ENCODE measurements around the gene PHOSPHO2.
"Not testable (repeated sequence)": the region's sequence is repeated elsewhere in the genome, so short reads cannot be mapped to it uniquely, and the experiment has no call there.

The PHOSPHO2 gene

DNA sequence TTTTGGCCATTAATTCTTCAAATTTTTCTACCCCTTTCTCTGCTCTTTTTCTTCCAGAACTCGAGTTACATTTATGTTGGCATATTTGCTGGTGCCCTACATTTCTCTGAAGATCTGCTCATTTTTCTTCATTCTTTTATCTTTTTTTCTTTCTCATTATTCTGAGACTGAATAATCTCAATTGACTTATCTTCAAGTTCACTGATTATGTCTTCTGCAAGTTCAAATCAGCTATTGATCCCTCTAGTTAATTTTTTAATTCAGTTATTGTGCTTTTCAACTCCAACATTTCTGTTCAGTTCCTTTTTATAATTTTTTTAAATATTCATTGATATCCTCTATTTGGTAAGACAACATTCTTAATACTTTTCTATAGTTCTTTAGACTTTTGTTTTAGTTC is 3.3 kb upstream of the PHOSPHO2 start:
- no peak overlapping the region for H3K4me3 ChIP-seq (ENCODE audit: low read depth, low read length)
- TF ChIP-seq, protein P1, sequence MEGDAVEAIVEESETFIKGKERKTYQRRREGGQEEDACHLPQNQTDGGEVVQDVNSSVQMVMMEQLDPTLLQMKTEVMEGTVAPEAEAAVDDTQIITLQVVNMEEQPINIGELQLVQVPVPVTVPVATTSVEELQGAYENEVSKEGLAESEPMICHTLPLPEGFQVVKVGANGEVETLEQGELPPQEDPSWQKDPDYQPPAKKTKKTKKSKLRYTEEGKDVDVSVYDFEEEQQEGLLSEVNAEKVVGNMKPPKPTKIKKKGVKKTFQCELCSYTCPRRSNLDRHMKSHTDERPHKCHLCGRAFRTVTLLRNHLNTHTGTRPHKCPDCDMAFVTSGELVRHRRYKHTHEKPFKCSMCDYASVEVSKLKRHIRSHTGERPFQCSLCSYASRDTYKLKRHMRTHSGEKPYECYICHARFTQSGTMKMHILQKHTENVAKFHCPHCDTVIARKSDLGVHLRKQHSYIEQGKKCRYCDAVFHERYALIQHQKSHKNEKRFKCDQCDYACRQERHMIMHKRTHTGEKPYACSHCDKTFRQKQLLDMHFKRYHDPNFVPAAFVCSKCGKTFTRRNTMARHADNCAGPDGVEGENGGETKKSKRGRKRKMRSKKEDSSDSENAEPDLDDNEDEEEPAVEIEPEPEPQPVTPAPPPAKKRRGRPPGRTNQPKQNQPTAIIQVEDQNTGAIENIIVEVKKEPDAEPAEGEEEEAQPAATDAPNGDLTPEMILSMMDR (IDR thresholded peaks at IDR 0.05), result no peak
- no peaks in the 10 kb centered on the region for H3K27me3 ChIP-seq (ENCODE audit: control insufficient read depth, insufficient read depth, low read length)
- H3K4me2 ChIP-seq (ENCODE audit: low read length), result no peak overlapping the region
- H3K4me1 ChIP-seq, result no peaks in the 10 kb centered on the region
- no peak overlapping the region for H2AFZ ChIP-seq
- H3K9ac ChIP-seq, result no peak overlapping the region
- H3K27ac ChIP-seq, result no peak overlapping the region
- H3K79me2 ChIP-seq, result no peaks in the 10 kb centered on the region
- no peaks in the 10 kb centered on the region for H3K9me3 ChIP-seq (ENCODE audit: control insufficient read depth, low read length)
- no peaks in the 10 kb centered on the region for H3K36me3 ChIP-seq (ENCODE audit: control insufficient read depth, insufficient read depth, low read length)

DNA sequence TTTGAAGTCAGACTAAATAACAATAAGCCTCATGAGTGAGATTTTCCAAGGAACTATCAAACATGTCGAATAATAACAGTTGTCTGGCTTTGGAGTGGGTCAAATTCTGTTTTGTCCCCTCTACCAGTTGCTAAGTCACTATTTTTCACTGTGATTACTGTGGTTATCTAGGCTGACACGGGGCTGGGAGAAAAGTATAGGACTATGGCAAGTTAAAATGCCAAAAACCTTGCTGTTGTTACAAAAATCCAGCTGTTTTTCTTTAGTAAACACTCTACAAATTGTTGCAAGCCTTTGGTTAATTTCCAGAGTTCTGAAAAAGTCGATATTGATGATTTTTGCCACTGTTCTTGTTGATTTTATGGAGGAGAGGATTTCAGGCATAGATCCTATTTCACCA is 1.6 kb upstream of the PHOSPHO2 start:
- peak overlapping the region; percentile 90 for H2AFZ ChIP-seq
- H3K4me1 ChIP-seq, result no peaks in the 10 kb centered on the region
- no peaks in the 10 kb centered on the region for H3K36me3 ChIP-seq (ENCODE audit: control insufficient read depth, insufficient read depth, low read length)
- H3K27me3 ChIP-seq (ENCODE audit: control insufficient read depth, insufficient read depth, low read length), result no peaks in the 10 kb centered on the region
- TF ChIP-seq, protein P1 (IDR thresholded peaks at IDR 0.05), result no peak
- H3K79me2 ChIP-seq, result no peaks in the 10 kb centered on the region
- no peak overlapping the region for H3K4me3 ChIP-seq (ENCODE audit: low read depth, low read length)
- H3K9ac ChIP-seq, result no peak overlapping the region
- H3K4me2 ChIP-seq (ENCODE audit: low read length), result no peak overlapping the region
- no peaks in the 10 kb centered on the region for H3K9me3 ChIP-seq (ENCODE audit: control insufficient read depth, low read length)
- no peak overlapping the region for H3K27ac ChIP-seq

DNA sequence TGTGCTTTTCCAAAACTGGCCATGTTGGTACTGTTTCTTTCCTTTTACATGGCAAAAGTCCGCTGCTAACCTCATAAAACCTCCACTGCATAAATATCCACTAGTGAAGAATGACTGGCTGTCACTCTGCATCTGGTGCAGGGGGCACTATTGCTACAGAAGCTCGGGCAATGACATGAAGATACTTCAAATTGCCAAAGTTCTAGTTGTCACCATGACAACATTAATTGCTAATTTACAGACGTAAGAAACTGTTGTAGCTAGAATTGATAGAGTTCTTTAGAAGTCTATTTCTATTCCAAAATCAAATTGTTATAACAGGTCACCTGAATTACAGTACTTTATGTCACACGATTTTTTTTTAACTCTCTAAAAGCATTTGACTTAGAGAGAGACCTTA is 909 bp upstream of the PHOSPHO2 start:
- no peaks in the 10 kb centered on the region for H3K36me3 ChIP-seq (ENCODE audit: control insufficient read depth, insufficient read depth, low read length)

DNA sequence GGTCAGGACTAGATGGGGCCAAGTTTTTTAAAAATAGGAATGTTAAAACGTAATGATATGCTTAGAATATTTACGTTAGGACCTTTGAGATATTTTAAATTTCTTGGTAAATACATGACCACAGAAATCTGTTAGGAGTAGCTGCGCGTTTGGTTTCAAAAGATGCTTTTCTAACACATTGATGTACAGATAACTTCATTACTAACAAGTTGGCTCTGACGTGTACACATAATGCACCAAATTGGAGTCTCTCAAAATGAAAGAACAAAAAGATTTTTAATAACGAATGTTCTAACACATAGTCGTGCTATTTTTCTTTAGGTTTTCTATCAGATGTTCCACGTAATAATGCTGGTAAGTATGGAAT is 608 bp downstream of the PHOSPHO2 start:
- H3K4me1 ChIP-seq, result no peaks in the 10 kb centered on the region
- H3K79me2 ChIP-seq, result no peaks in the 10 kb centered on the region
- peak overlapping the region; percentile 83 for H3K4me2 ChIP-seq (ENCODE audit: low read length)
- H3K9ac ChIP-seq, result peak overlapping the region; percentile 82
- peak overlapping the region; percentile 94 for H3K4me3 ChIP-seq (ENCODE audit: low read depth, low read length)
- no peaks in the 10 kb centered on the region for H3K27me3 ChIP-seq (ENCODE audit: control insufficient read depth, insufficient read depth, low read length)
- H3K36me3 ChIP-seq (ENCODE audit: control insufficient read depth, insufficient read depth, low read length), result no peaks in the 10 kb centered on the region
- H3K27ac ChIP-seq, result peak overlapping the region; percentile 94
- H3K9me3 ChIP-seq (ENCODE audit: control insufficient read depth, low read length), result no peaks in the 10 kb centered on the region
- H2AFZ ChIP-seq, result peak overlapping the region; percentile 90
- TF ChIP-seq, protein P1 (IDR thresholded peaks at IDR 0.05), result no peak

More for the DNA sequence above, 909 bp upstream of the PHOSPHO2 start:
- Histone ChIP-seq H3K4me1 (no peaks in the 10 kb centered on the region), H3K79me2 (no peaks in the 10 kb centered on the region), H2AFZ (peak overlapping the region; percentile 90), H3K4me2 (ENCODE audit: low read length) (peak overlapping the region; percentile 83), H3K9me3 (ENCODE audit: control insufficient read depth, low read length) (no peaks in the 10 kb centered on the region), H3K9ac (no peak overlapping the region), H3K27me3 (ENCODE audit: control insufficient read depth, insufficient read depth, low read length) (no peaks in the 10 kb centered on the region), H3K4me3 (ENCODE audit: low read depth, low read length) (peak overlapping the region; percentile 94), H3K27ac (peak overlapping the region; percentile 94)
- TF ChIP-seq, protein P1 (IDR thresholded peaks at IDR 0.05), result peak; percentile 38

DNA sequence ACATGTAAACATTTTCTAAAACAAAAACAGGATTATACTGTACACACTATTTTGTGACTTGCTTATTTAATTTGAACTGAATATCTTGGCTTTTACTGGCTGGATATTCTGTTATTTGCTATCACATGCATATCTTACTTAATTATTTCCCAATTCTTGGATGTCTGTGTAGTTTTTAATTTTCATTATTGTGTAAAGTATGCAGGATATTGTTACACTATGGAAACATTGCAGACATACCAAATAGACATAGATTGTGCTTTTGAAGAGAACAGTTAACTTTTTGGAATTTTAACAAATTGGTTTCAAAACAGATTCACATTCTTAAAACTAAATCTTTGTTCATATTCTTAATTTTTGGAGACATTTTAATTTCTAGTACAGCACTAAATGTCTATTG is 2.1 kb downstream of the PHOSPHO2 start:
- H2AFZ ChIP-seq, result no peak overlapping the region
- no peak overlapping the region for H3K4me3 ChIP-seq (ENCODE audit: low read depth, low read length)
- H3K27me3 ChIP-seq (ENCODE audit: control insufficient read depth, insufficient read depth, low read length), result no peaks in the 10 kb centered on the region
- H3K9ac ChIP-seq, result no peak overlapping the region
- no peaks in the 10 kb centered on the region for H3K4me1 ChIP-seq
- TF ChIP-seq, protein P1 (IDR thresholded peaks at IDR 0.05), result no peak
- H3K79me2 ChIP-seq, result no peaks in the 10 kb centered on the region
- no peak overlapping the region for H3K27ac ChIP-seq
- no peaks in the 10 kb centered on the region for H3K9me3 ChIP-seq (ENCODE audit: control insufficient read depth, low read length)
- H3K36me3 ChIP-seq (ENCODE audit: control insufficient read depth, insufficient read depth, low read length), result no peaks in the 10 kb centered on the region
- H3K4me2 ChIP-seq (ENCODE audit: low read length), result no peak overlapping the region

DNA sequence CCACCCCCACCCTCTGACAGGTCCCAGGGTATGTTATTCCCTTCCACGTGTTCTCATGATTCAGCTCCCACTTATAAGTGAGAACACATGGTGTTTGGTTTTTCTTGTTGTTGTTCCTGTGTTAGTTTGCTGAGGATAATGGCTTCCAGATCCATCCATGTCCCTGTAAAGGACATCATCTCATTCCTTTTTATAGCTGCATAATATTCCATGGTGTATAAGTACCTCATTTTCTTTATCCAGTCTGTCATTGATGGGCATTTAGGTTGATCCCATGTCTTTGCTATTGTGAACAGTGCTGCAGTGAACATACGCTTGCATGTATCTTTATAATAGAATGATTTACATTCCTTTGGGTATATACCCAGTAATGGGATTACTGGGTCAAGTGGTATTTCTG is 4.9 kb downstream of the PHOSPHO2 start:
- not testable (repeated sequence) for H3K9me3 ChIP-seq (ENCODE audit: control insufficient read depth, low read length); H3K4me1 ChIP-seq; H3K4me3 ChIP-seq (ENCODE audit: low read depth, low read length); H3K27me3 ChIP-seq (ENCODE audit: control insufficient read depth, insufficient read depth, low read length); H3K27ac ChIP-seq; H3K9ac ChIP-seq; H3K4me2 ChIP-seq (ENCODE audit: low read length); H3K79me2 ChIP-seq; H2AFZ ChIP-seq; H3K36me3 ChIP-seq (ENCODE audit: control insufficient read depth, insufficient read depth, low read length)

Data from parathyroid adenoma (tissue), 2 donors.